Activated T-helper 1 cell treated with anti-CD3 and anti-CD28 coated beads, Interleukin-12 subunit alpha, Interleukin-12 subunit beta, Interleukin-2, Interleukin-4 antibody, amounts not matched to agents 30 ng/mL and 10 ng/mL and 1 ng/mL, durations not matched to agents 14 hours and 24 hours and 36 hours (primary cell): Measurements from ENCODE around the gene CLEC2L. TPM values are rescaled to one million over a fixed set of nuclear protein-coding genes. Genes with fewer than 3 reads are reported as not detected.

Experiments
- DNase-seq: peaks from one replicate; pipeline ENCODE4 v3.0.0; 2021; ENCODE audit warnings: low spot score
- H3K27ac Mint-ChIP-seq: one replicate; pipeline ENCODE4 v1.8.0; 2021; ENCODE audit warnings: mild to moderate bottlenecking, mixed read lengths
- H3K27me3 Mint-ChIP-seq: one replicate; pipeline ENCODE4 v1.8.0; 2022; ENCODE audit warnings: mild to moderate bottlenecking, moderate library complexity, mixed read lengths; ENCODE audit not compliant: insufficient read depth
- H3K36me3 Mint-ChIP-seq: one replicate; pipeline ENCODE4 v1.8.0; 2021; ENCODE audit warnings: low read depth, mixed read lengths
- H3K4me1 Mint-ChIP-seq: one replicate; pipeline ENCODE4 v1.8.0; 2021; ENCODE audit warnings: low read depth, mixed read lengths
- H3K4me3 Mint-ChIP-seq: one replicate; pipeline ENCODE4 v1.8.0; 2021; ENCODE audit warnings: mild to moderate bottlenecking, moderate library complexity, mixed read lengths
- H3K9me3 Mint-ChIP-seq: one replicate; pipeline ENCODE4 v1.8.0; 2021; ENCODE audit warnings: mixed read lengths
- intact Hi-C: fragments of 100-400 bp; cut with micrococcal nuclease; formaldehyde crosslinking; loops from one replicate; pipeline ENCODE4 v1.15.1; 2024
- total RNA-seq: library from RNA; stranded (reverse); gene quantifications from 2 replicates; pipeline ENCODE4 v1.2.3, GENCODE V29; 2022

Gene CLEC2L
- total RNA-seq, 1 donor from 2014 or later = not detected

- intact Hi-C loops = no loop called here
- H3K27me3 Mint-ChIP-seq = no peaks in the 10 kb centered on the region
Observed at GRCh38 chr7:139566736-139567646, 43.5 kb downstream of the CLEC2L start.

GRCh38 chr7:139567647-139568345 lies 44.3 kb downstream of the CLEC2L start:
- no peak for DNase-seq
- Mint-ChIP-seq H3K9me3 (no peaks in the 10 kb centered on the region), H3K4me3 (no peak overlapping the region), H3K4me1 (no peaks in the 10 kb centered on the region), H3K36me3 (peaks cover 6% of the 10 kb centered on the region), H3K27ac (no peak overlapping the region), H3K27me3 (no peaks in the 10 kb centered on the region)
- intact Hi-C loops = no loop called here

More at GRCh38 chr7:139566736-139567646, 43.5 kb downstream of the CLEC2L start:
- Mint-ChIP-seq H3K36me3 (peaks cover 6% of the 10 kb centered on the region), H3K4me1 (no peaks in the 10 kb centered on the region), H3K4me3 (no peak overlapping the region), H3K9me3 (no peaks in the 10 kb centered on the region), H3K27ac (no peak overlapping the region)
- DNase-seq = no peak

GRCh38 chr7:139568346-139568675 lies 44.8 kb downstream of the CLEC2L start:
- no peaks in the 10 kb centered on the region for H3K4me1 Mint-ChIP-seq
- H3K27me3 Mint-ChIP-seq = no peaks in the 10 kb centered on the region
- no peaks in the 10 kb centered on the region for H3K9me3 Mint-ChIP-seq
- no peak for DNase-seq
- H3K4me3 Mint-ChIP-seq = no peak overlapping the region
- intact Hi-C loops = no loop called here
- no peak overlapping the region for H3K27ac Mint-ChIP-seq
- H3K36me3 Mint-ChIP-seq = peaks cover 6% of the 10 kb centered on the region

GRCh38 chr7:139568813-139569490 lies 45.5 kb downstream of the CLEC2L start:
- H3K36me3 Mint-ChIP-seq = peaks cover 6% of the 10 kb centered on the region
- no peak overlapping the region for H3K27ac Mint-ChIP-seq
- H3K4me1 Mint-ChIP-seq = no peaks in the 10 kb centered on the region
- no peaks in the 10 kb centered on the region for H3K9me3 Mint-ChIP-seq
- intact Hi-C loops = no loop called here
- H3K27me3 Mint-ChIP-seq = no peaks in the 10 kb centered on the region
- DNase-seq = no peak
- H3K4me3 Mint-ChIP-seq = no peak overlapping the region

GRCh38 chr7:139570119-139570518 lies 46.6 kb downstream of the CLEC2L start:
- intact Hi-C loops = no loop called here
- no peaks in the 10 kb centered on the region for H3K4me1 Mint-ChIP-seq

GRCh38 chr7:139570626-139571025 lies 47.1 kb downstream of the CLEC2L start:
- no peaks in the 10 kb centered on the region for H3K9me3 Mint-ChIP-seq
- intact Hi-C loops = no loop called here
- peaks cover 15% of the 10 kb centered on the region for H3K36me3 Mint-ChIP-seq
- H3K27me3 Mint-ChIP-seq = no peaks in the 10 kb centered on the region
- no peaks in the 10 kb centered on the region for H3K4me1 Mint-ChIP-seq
- no peak overlapping the region for H3K27ac Mint-ChIP-seq
- H3K4me3 Mint-ChIP-seq = no peak overlapping the region
- no peak for DNase-seq

More at GRCh38 chr7:139570119-139570518, 46.6 kb downstream of the CLEC2L start:
- Mint-ChIP-seq H3K27ac (no peak overlapping the region), H3K27me3 (no peaks in the 10 kb centered on the region), H3K36me3 (peaks cover 11% of the 10 kb centered on the region), H3K9me3 (no peaks in the 10 kb centered on the region), H3K4me3 (no peak overlapping the region)
- DNase-seq = no peak

GRCh38 chr7:139571190-139571589 lies 47.7 kb downstream of the CLEC2L start:
- H3K36me3 Mint-ChIP-seq = peaks cover 15% of the 10 kb centered on the region
- no peak overlapping the region for H3K4me3 Mint-ChIP-seq
- no peaks in the 10 kb centered on the region for H3K27me3 Mint-ChIP-seq
- H3K9me3 Mint-ChIP-seq = no peaks in the 10 kb centered on the region
- no peak overlapping the region for H3K27ac Mint-ChIP-seq
- H3K4me1 Mint-ChIP-seq = no peaks in the 10 kb centered on the region
- no peak for DNase-seq
- intact Hi-C loops = no loop called here

GRCh38 chr7:139571651-139572050 lies 48.2 kb downstream of the CLEC2L start:
- H3K4me1 Mint-ChIP-seq = no peaks in the 10 kb centered on the region
- H3K36me3 Mint-ChIP-seq = peaks cover 15% of the 10 kb centered on the region
- H3K4me3 Mint-ChIP-seq = no peak overlapping the region
- H3K27ac Mint-ChIP-seq = no peak overlapping the region
- no peak for DNase-seq
- H3K27me3 Mint-ChIP-seq = no peaks in the 10 kb centered on the region
- intact Hi-C loops = no loop called here
- no peaks in the 10 kb centered on the region for H3K9me3 Mint-ChIP-seq

GRCh38 chr7:139572071-139572470 lies 48.6 kb downstream of the CLEC2L start:
- no peak overlapping the region for H3K4me3 Mint-ChIP-seq
- H3K9me3 Mint-ChIP-seq = no peaks in the 10 kb centered on the region
- no peaks in the 10 kb centered on the region for H3K27me3 Mint-ChIP-seq
- peaks cover 14% of the 10 kb centered on the region for H3K36me3 Mint-ChIP-seq
- H3K4me1 Mint-ChIP-seq = no peaks in the 10 kb centered on the region
- H3K27ac Mint-ChIP-seq = no peak overlapping the region
- DNase-seq = no peak
- intact Hi-C loops = no loop called here

GRCh38 chr7:139572704-139573385 lies 49.4 kb downstream of the CLEC2L start:
- no peak for DNase-seq
- intact Hi-C loops = no loop called here
- Mint-ChIP-seq H3K4me1 (no peaks in the 10 kb centered on the region), H3K27me3 (no peaks in the 10 kb centered on the region), H3K27ac (no peak overlapping the region), H3K36me3 (peaks cover 12% of the 10 kb centered on the region), H3K4me3 (no peak overlapping the region), H3K9me3 (no peaks in the 10 kb centered on the region)

- Mint-ChIP-seq H3K27me3 (no peaks in the 10 kb centered on the region), H3K36me3 (peaks cover 9% of the 10 kb centered on the region), H3K27ac (no peak overlapping the region), H3K9me3 (no peaks in the 10 kb centered on the region), H3K4me3 (no peak overlapping the region), H3K4me1 (no peaks in the 10 kb centered on the region)
- intact Hi-C loops = no loop called here
- DNase-seq = no peak
Observed at GRCh38 chr7:139573871-139574270, 50.4 kb downstream of the CLEC2L start.

- intact Hi-C loops = no loop called here
- no peak for DNase-seq
- Mint-ChIP-seq H3K27ac (no peak overlapping the region), H3K9me3 (no peaks in the 10 kb centered on the region), H3K27me3 (no peaks in the 10 kb centered on the region), H3K4me3 (no peak overlapping the region), H3K4me1 (no peaks in the 10 kb centered on the region), H3K36me3 (peaks cover 9% of the 10 kb centered on the region)
Observed at GRCh38 chr7:139574618-139575337, 51.3 kb downstream of the CLEC2L start.
